Breast epithelium (tissue), 4 donors: ENCODE results near the gene PPFIA4. TPM values are rescaled to one million over a fixed set of nuclear protein-coding genes. Genes with fewer than 3 reads are reported as not detected.

Experiments used
- DNase-seq, 2 donors: peaks; one replicate each; pipeline ENCODE4 v3.0.0-alpha.2; 2019; ENCODE audit warnings: low spot score in 2 of 2
- H3K27ac ChIP-seq, 2 donors: fragments of 200-600 bp; sonication (generic) in 1 of 2; one replicate each; pipeline ENCODE4 v1.5.1; 2016 to 2019; ENCODE audit warnings: mild to moderate bottlenecking in 1 of 2
- H3K27me3 ChIP-seq, 2 donors: fragments of 200-600 bp; sonication (generic) in 1 of 2; one replicate each; pipeline versions ENCODE4 v1.5.1 to v1.6.0; 2017 to 2019; ENCODE audit warnings: control low read depth in 1 of 2, mild to moderate bottlenecking in 1 of 2
- H3K36me3 ChIP-seq: fragments of 200-600 bp; one replicate; pipeline ENCODE4 v1.5.1; 2019
- H3K4me1 ChIP-seq, 2 donors: fragments of 200-600 bp; sonication (generic); one replicate each; pipeline ENCODE4 v1.5.1; 2016 to 2019; ENCODE audit warnings: control low read depth in 1 of 2
- H3K4me3 ChIP-seq, 3 donors: fragments of 200-600 bp; sonication (generic); 1 replicate in 2 of 3; 2 replicates in 1 of 3; pipeline ENCODE4 v1.5.1; 2016 to 2019; ENCODE audit warnings: mild to moderate bottlenecking in 3 of 3, moderate library complexity in 2 of 3
- H3K9me3 ChIP-seq, 2 donors: fragments of 200-600 bp; sonication (generic) in 1 of 2; one replicate each; pipeline ENCODE4 v1.5.1; 2016 to 2019; ENCODE audit warnings: control low read depth in 1 of 2
- POLR2A ChIP-seq: fragments of 450-650 bp; IDR thresholded peaks from one replicate; pipeline ENCODE4 v1.6.1; 2016; ENCODE audit warnings: antibody characterized with exemption, mild to moderate bottlenecking, moderate library complexity
- POLR2AphosphoS5 ChIP-seq, 3 donors: sonication (generic); formaldehyde crosslinking; IDR thresholded peaks; one replicate each; pipeline ENCODE4 v1.6.1; 2017; ENCODE audit warnings: antibody characterized with exemption in 3 of 3
- intact Hi-C: fragments of 100-400 bp; cut with DNase I; formaldehyde crosslinking; loops from one replicate; pipeline ENCODE4 v1.15.1; 2023; ENCODE audit warnings: low total_unique reads
- total RNA-seq, 3 donors: library from RNA; depleted of rRNA; stranded (reverse); fragments of >200 nt; gene quantifications; one replicate each; pipeline ENCODE4 v1.1.0, GENCODE V29; 2016
- TF ChIP-seq, protein P1 (sequence below), 3 donors: fragments of 450-650 bp; IDR thresholded peaks; one replicate each; pipeline ENCODE4 v1.5.1; 2016 to 2017; ENCODE audit warnings: antibody characterized with exemption in 3 of 3, mild to moderate bottlenecking in 3 of 3, moderate library complexity in 3 of 3

The PPFIA4 gene
- total RNA-seq, 3 donors from 2014 or later, result 0.80 to 5.6 (median 2.9) TPM

DNA sequence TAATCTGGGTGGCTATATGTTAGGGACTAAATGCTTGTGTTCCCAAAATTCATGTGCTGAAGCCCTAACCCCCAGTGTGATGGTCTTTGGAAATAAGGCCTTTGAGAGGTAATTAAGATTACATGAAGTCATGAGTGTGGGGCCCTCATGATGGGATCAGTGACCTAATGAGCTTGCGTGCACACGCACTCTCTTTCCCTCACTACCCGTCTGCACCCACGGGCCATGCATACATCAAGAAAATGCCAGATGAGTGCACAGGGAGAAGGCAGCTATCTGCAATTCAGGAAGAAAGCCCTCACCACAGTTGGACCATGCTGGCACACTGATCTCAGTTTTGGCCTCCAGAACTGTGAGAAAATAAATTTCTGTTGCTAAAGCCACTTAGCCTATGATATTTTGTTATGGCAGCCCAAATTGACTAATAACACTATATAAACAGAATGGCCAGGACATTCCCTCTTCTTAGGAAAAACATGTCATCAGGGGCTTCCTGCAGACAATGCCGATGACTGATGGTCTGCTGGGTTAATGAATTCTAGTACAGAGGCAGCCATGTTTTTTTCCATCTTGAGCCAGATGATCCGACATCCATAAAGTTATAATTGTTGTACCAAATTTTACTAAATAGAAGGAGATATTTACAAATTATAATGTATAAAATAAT lies 77.7 kb downstream of the PPFIA4 start:
- TF ChIP-seq POLR2A (no peak), POLR2AphosphoS5 (IDR thresholded peaks at IDR 0.05) (no peak)
- TF ChIP-seq, protein P1, sequence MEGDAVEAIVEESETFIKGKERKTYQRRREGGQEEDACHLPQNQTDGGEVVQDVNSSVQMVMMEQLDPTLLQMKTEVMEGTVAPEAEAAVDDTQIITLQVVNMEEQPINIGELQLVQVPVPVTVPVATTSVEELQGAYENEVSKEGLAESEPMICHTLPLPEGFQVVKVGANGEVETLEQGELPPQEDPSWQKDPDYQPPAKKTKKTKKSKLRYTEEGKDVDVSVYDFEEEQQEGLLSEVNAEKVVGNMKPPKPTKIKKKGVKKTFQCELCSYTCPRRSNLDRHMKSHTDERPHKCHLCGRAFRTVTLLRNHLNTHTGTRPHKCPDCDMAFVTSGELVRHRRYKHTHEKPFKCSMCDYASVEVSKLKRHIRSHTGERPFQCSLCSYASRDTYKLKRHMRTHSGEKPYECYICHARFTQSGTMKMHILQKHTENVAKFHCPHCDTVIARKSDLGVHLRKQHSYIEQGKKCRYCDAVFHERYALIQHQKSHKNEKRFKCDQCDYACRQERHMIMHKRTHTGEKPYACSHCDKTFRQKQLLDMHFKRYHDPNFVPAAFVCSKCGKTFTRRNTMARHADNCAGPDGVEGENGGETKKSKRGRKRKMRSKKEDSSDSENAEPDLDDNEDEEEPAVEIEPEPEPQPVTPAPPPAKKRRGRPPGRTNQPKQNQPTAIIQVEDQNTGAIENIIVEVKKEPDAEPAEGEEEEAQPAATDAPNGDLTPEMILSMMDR (IDR thresholded peaks at IDR 0.05), result no peak
- intact Hi-C loops, result no loop called here

DNA sequence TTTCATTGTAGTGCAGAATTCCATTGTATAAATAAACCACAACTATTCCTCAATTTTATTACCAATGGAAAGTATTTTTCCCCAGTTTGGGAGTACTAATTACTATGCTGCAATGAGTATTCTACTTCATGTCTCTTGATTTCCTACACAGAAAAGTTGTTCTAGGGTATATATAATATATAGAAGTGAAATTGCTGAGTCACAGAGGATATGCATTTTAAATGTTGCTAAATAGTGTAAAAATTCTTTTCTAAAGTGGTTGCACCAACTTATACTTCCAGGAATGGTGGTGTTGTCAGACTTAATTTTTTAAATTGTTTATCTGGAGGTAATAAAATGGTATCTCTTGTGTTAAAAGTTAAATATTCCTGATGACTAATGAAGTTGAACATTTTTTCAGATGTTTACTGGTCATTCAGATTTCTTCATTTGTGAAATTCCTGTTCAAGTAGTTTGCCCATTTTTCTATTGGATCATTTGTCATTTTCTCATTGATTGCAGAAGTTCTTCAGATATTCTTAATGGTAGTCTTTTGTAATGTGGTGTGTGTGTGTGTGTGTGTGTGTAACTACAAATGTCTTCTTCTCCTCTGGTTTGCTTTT lies 78.6 kb downstream of the PPFIA4 start:
- Histone ChIP-seq H3K4me1 (no peaks in the 10 kb centered on the region), H3K4me3 (no peak overlapping the region), H3K36me3 (no peaks in the 10 kb centered on the region), H3K27me3 (no peaks in the 10 kb centered on the region), H3K27ac (no peak overlapping the region), H3K9me3 (no peaks in the 10 kb centered on the region)
- intact Hi-C loops, result no loop called here
- no peak for DNase-seq
- TF ChIP-seq, protein P1 (IDR thresholded peaks at IDR 0.05), result no peak
- TF ChIP-seq POLR2AphosphoS5 (IDR thresholded peaks at IDR 0.05) (no peak), POLR2A (no peak)

More for the DNA sequence above, 77.7 kb downstream of the PPFIA4 start:
- no peak overlapping the region for H3K27ac ChIP-seq
- no peaks in the 10 kb centered on the region for H3K9me3 ChIP-seq
- no peak for DNase-seq
- H3K36me3 ChIP-seq, result no peaks in the 10 kb centered on the region
- H3K4me3 ChIP-seq, result no peak overlapping the region
- H3K27me3 ChIP-seq, result no peaks in the 10 kb centered on the region
- H3K4me1 ChIP-seq, result no peaks in the 10 kb centered on the region

DNA sequence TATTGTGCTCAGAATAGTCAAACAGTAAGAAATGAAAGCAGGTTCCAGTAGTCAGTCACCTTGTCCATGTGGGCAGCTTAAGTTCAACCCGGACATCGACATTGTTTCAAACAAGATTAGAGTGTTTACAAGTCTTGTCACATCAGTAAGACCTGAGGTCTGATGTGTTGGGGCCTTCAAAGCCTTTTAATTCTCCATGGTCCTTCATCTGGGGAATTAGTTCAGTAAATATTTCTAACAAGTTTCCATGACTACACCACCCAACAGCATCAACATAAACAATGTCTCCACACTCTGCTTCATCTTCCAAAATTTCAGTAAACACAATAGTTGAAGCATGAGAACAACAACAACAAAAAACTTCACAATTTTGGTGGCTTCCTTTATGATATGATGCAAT lies 86.2 kb downstream of the PPFIA4 start:
- no peak for DNase-seq
- TF ChIP-seq, protein P1 (IDR thresholded peaks at IDR 0.05), result no peak
- TF ChIP-seq POLR2A (no peak), POLR2AphosphoS5 (IDR thresholded peaks at IDR 0.05) (no peak)
- Histone ChIP-seq H3K4me3 (no peak overlapping the region), H3K27me3 (no peaks in the 10 kb centered on the region), H3K4me1 (no peaks in the 10 kb centered on the region), H3K27ac (no peak overlapping the region), H3K9me3 (no peaks in the 10 kb centered on the region), H3K36me3 (no peaks in the 10 kb centered on the region)
- intact Hi-C loops, result no loop called here

- TF ChIP-seq, protein P1 (IDR thresholded peaks at IDR 0.05), result no peak
- TF ChIP-seq POLR2AphosphoS5 (IDR thresholded peaks at IDR 0.05), result no peak
- TF ChIP-seq POLR2A, result no peak
- intact Hi-C loops, result no loop called here
- no peaks in the 10 kb centered on the region for H3K9me3 ChIP-seq
- no peaks in the 10 kb centered on the region for H3K27me3 ChIP-seq
- no peaks in the 10 kb centered on the region for H3K36me3 ChIP-seq
- no peak for DNase-seq
- H3K4me1 ChIP-seq, result no peaks in the 10 kb centered on the region
- H3K27ac ChIP-seq, result no peak overlapping the region
- no peak overlapping the region for H3K4me3 ChIP-seq
Measured at GRCh38 chr1:203113308-203113707, 87.0 kb downstream of the PPFIA4 start.

DNA sequence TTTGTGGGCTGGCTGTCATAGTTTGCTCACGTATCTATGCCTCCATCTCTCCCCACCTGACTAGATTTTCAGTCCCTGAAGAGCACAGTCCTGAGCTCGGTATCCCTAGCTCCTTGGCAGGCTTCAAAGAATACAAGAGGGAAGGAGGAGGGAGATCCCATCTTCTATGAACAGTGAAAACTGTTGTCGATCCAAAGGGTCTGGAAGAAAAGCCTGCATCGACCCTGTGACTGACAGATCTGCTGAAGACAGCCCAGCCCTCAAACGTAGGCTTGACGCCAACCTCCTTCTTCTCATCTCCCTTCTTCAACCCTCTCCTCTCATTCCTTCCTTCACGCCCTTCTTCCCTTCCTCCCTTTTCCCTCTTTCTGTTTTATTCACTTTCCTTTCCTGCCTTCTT lies 87.9 kb downstream of the PPFIA4 start:
- Histone ChIP-seq H3K36me3 (no peaks in the 10 kb centered on the region), H3K27me3 (peaks cover 0 to 6% of the 10 kb centered on the region in 2 donors), H3K27ac (no peak overlapping the region), H3K4me1 (no peaks in the 10 kb centered on the region), H3K4me3 (no peak overlapping the region), H3K9me3 (no peaks in the 10 kb centered on the region)
- TF ChIP-seq, protein P1 (IDR thresholded peaks at IDR 0.05), result no peak
- TF ChIP-seq POLR2AphosphoS5 (IDR thresholded peaks at IDR 0.05) (no peak), POLR2A (no peak)
- intact Hi-C loops, result no loop called here
- DNase-seq, result no peak
